Suprapubic skin (tissue), 4 donors: ENCODE results near the gene TMEM132D. TPM values are rescaled to one million over a fixed set of nuclear protein-coding genes. Genes with fewer than 3 reads are reported as not detected.

Source experiments
- DNase-seq, 2 donors: peaks; one replicate each; pipeline ENCODE4 v3.0.0-alpha.2; 2019; ENCODE audit warnings: low spot score in 2 of 2
- H3K27ac ChIP-seq: fragments of 200-600 bp; sonication (generic); one replicate; pipeline ENCODE4 v1.5.1; 2019
- H3K27me3 ChIP-seq: fragments of 200-600 bp; sonication (generic); one replicate; pipeline ENCODE4 v1.5.1; 2019
- H3K36me3 ChIP-seq: fragments of 200-600 bp; sonication (generic); one replicate; pipeline ENCODE4 v1.5.1; 2019
- H3K4me1 ChIP-seq: fragments of 200-600 bp; sonication (generic); one replicate; pipeline ENCODE4 v1.5.1; 2019
- H3K4me3 ChIP-seq: fragments of 200-600 bp; sonication (generic); one replicate; pipeline ENCODE4 v1.5.1; 2019; ENCODE audit warnings: mild to moderate bottlenecking
- H3K9me3 ChIP-seq: fragments of 200-600 bp; sonication (generic); one replicate; pipeline ENCODE4 v1.5.1; 2019
- EP300 ChIP-seq: sonication (generic); formaldehyde crosslinking; IDR thresholded peaks from one replicate; pipeline ENCODE4 v1.6.1; 2017; ENCODE audit warnings: antibody characterized with exemption
- POLR2A ChIP-seq, 2 donors: fragments of 450-650 bp; IDR thresholded peaks; one replicate each; pipeline ENCODE4 v1.6.1; 2017; ENCODE audit warnings: antibody characterized with exemption in 2 of 2, mild to moderate bottlenecking in 2 of 2, moderate library complexity in 2 of 2
- POLR2AphosphoS5 ChIP-seq, 3 donors: sonication (generic); formaldehyde crosslinking; IDR thresholded peaks; one replicate each; pipeline ENCODE4 v1.6.1; 2017; ENCODE audit warnings: antibody characterized with exemption in 3 of 3
- WGBS: methylation state at CpG from one replicate; pipeline ENCODE4 v1.1.5; 2018; 5-methylcytosine and 5-hydroxymethylcytosine counted together
- total RNA-seq, 4 donors: library from RNA; depleted of rRNA; stranded (reverse); fragments of >200 nt; gene quantifications; one replicate each; pipeline ENCODE4 v1.1.0, GENCODE V29; 2016
- TF ChIP-seq, protein P1 (sequence below), 2 donors: fragments of 200-600 bp in 1 of 2; fragments of 450-650 bp in 1 of 2; sonication (generic) in 1 of 2; IDR thresholded peaks; one replicate each; pipeline ENCODE4 v1.5.1; 2016 to 2019; ENCODE audit warnings: antibody characterized with exemption in 2 of 2, mild to moderate bottlenecking in 1 of 2, moderate library complexity in 1 of 2

TMEM132D gene
- total RNA-seq, 4 donors from 2014 or later = 0.10 to 0.64 TPM; not detected in 2

- no peak for DNase-seq
- Histone ChIP-seq H3K27me3 (no peaks in the 10 kb centered on the region), H3K9me3 (peaks cover 9% of the 10 kb centered on the region), H3K4me1 (no peaks in the 10 kb centered on the region), H3K36me3 (no peaks in the 10 kb centered on the region), H3K27ac (no peak overlapping the region), H3K4me3 (no peak overlapping the region)
- TF ChIP-seq, protein P1, sequence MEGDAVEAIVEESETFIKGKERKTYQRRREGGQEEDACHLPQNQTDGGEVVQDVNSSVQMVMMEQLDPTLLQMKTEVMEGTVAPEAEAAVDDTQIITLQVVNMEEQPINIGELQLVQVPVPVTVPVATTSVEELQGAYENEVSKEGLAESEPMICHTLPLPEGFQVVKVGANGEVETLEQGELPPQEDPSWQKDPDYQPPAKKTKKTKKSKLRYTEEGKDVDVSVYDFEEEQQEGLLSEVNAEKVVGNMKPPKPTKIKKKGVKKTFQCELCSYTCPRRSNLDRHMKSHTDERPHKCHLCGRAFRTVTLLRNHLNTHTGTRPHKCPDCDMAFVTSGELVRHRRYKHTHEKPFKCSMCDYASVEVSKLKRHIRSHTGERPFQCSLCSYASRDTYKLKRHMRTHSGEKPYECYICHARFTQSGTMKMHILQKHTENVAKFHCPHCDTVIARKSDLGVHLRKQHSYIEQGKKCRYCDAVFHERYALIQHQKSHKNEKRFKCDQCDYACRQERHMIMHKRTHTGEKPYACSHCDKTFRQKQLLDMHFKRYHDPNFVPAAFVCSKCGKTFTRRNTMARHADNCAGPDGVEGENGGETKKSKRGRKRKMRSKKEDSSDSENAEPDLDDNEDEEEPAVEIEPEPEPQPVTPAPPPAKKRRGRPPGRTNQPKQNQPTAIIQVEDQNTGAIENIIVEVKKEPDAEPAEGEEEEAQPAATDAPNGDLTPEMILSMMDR (IDR thresholded peaks at IDR 0.05) = no peak
- TF ChIP-seq POLR2A (IDR thresholded peaks at IDR 0.05) (no peak), EP300 (no peak), POLR2AphosphoS5 (IDR thresholded peaks at IDR 0.05) (no peak)
- WGBS = 67% methylated on average over 4 of the region's 4 CpGs
Measured at GRCh38 chr12:129373746-129374145, 530.1 kb downstream of the TMEM132D start.

DNA sequence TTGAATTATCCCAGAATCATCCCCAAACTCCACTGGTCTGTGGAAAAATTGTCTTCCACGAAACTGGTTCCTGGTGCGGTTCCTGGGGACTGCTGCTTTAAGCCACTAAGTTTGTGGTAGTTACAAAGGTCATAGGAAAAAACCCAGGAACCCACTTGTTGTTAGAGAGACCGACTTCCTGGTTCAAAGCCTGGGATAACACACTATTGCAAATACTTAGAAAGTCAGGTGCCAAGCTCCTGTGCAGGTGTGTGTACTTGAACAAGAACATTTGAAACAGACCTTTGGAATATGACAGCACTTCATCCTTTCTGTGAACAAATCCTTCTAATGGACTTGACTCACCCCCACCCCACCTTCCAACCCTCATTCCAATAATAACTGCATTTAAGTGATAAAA lies 530.9 kb downstream of the TMEM132D start:
- no peak for DNase-seq
- Histone ChIP-seq H3K9me3 (peaks cover 9% of the 10 kb centered on the region), H3K4me1 (no peaks in the 10 kb centered on the region), H3K27ac (no peak overlapping the region), H3K27me3 (no peaks in the 10 kb centered on the region), H3K36me3 (no peaks in the 10 kb centered on the region), H3K4me3 (no peak overlapping the region)
- TF ChIP-seq, protein P1 (IDR thresholded peaks at IDR 0.05) = no peak
- TF ChIP-seq POLR2AphosphoS5 (IDR thresholded peaks at IDR 0.05) = no peak
- TF ChIP-seq POLR2A (IDR thresholded peaks at IDR 0.05) = no peak
- TF ChIP-seq EP300 = no peak
- WGBS = 93% methylated on average over 3 of the region's 3 CpGs

DNA sequence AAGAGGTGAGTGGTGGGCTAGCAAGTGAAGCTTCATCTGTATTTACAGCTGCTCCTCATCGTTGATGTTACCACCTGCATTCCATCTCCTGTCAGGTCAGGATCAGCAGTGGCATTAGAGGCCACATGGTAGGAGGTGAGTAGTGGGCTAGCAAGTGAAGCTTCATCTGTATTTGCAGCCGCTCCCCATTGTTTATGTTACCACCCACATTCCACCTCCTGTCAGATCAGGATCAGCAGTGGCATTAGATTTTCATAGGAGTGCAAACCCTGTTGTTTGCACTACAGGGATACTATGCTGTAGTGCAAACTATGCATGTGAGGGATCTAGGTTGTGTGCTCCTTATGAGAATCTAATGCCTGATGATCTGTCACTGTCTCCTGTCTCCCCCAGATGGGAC lies 531.5 kb downstream of the TMEM132D start:
- H3K36me3 ChIP-seq = no peaks in the 10 kb centered on the region
- TF ChIP-seq, protein P1 (IDR thresholded peaks at IDR 0.05) = no peak
- TF ChIP-seq EP300 = no peak
- no peak for TF ChIP-seq POLR2AphosphoS5 (IDR thresholded peaks at IDR 0.05)
- no peak for TF ChIP-seq POLR2A (IDR thresholded peaks at IDR 0.05)
- H3K9me3 ChIP-seq = peaks cover 9% of the 10 kb centered on the region
- H3K4me1 ChIP-seq = no peaks in the 10 kb centered on the region
- 100% methylated on average over 1 of the region's 2 CpGs for WGBS
- no peaks in the 10 kb centered on the region for H3K27me3 ChIP-seq
- H3K4me3 ChIP-seq = no peak overlapping the region
- DNase-seq = no peak
- H3K27ac ChIP-seq = no peak overlapping the region

DNA sequence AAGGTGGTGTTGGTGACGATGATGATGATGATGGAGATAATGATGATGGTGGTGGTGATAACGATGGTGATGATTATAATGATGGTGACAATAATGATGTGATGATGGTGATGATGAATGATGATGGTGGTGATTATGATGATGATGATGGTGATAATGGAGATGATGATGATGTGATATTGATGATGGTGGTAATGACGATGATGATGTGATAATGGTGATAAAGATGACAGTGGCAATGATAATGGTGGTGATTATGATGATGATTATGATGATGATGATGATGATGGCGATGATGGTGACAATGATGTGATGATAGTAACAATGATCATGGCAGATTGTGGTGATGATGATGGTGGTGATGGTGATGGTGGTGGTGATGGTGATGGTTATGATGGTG lies 532.6 kb downstream of the TMEM132D start:
- 84% methylated on average over 4 of the region's 4 CpGs for WGBS

DNA sequence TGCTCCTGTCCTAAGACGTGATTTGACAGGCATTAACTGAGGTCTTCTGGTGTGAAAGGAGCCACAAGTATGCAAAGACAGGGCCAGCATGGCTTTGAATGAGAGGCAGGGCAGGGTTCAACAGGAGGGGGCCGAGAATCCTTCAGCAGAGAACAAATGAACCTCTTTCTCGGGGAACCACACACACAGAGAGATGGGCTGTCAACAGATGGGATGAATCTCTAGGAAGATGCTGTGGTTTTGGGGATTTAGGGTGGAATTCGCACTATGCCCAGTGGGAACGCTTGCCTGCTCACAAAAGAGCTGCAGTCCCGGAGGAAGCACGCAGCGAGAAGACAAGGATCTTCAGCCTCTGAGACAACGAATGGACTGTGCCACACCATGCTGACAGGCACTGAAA lies 537.2 kb downstream of the TMEM132D start:
- H3K4me1 ChIP-seq = no peaks in the 10 kb centered on the region
- TF ChIP-seq POLR2AphosphoS5 (IDR thresholded peaks at IDR 0.05) (no peak), EP300 (no peak), POLR2A (IDR thresholded peaks at IDR 0.05) (no peak)
- TF ChIP-seq, protein P1 (IDR thresholded peaks at IDR 0.05) = no peak
- no peaks in the 10 kb centered on the region for H3K36me3 ChIP-seq
- DNase-seq = no peak
- H3K4me3 ChIP-seq = no peak overlapping the region
- H3K27me3 ChIP-seq = no peaks in the 10 kb centered on the region
- 82% methylated on average over 9 of the region's 9 CpGs for WGBS
- no peak overlapping the region for H3K27ac ChIP-seq
- no peaks in the 10 kb centered on the region for H3K9me3 ChIP-seq

More for the DNA sequence above, 532.6 kb downstream of the TMEM132D start:
- Histone ChIP-seq H3K27ac (no peak overlapping the region), H3K27me3 (no peaks in the 10 kb centered on the region), H3K9me3 (peaks cover 9% of the 10 kb centered on the region), H3K4me3 (no peak overlapping the region), H3K4me1 (no peaks in the 10 kb centered on the region), H3K36me3 (no peaks in the 10 kb centered on the region)
- TF ChIP-seq EP300 = no peak
- no peak for TF ChIP-seq POLR2AphosphoS5 (IDR thresholded peaks at IDR 0.05)
- no peak for TF ChIP-seq POLR2A (IDR thresholded peaks at IDR 0.05)
- TF ChIP-seq, protein P1 (IDR thresholded peaks at IDR 0.05) = no peak
- DNase-seq = no peak
